Adrenal gland (tissue), 12 donors: Measurements from ENCODE around the gene SLC35G2. TPM values are rescaled to one million over a fixed set of nuclear protein-coding genes. Genes with fewer than 3 reads are reported as not detected.

ENCODE experiments used
- DNase-seq, 7 donors: peaks; one replicate each; pipeline ENCODE4 v3.0.0-alpha.2; 2019 to 2020
- H3K27ac ChIP-seq, 5 donors: fragments of 200-600 bp; sonication (generic) in 4 of 5; 1 replicate in 3 of 5; 2 replicates in 2 of 5; pipeline versions ENCODE4 v1.5.1 to v1.8.0; 2016 to 2020; ENCODE audit warnings: mild to moderate bottlenecking in 1 of 5
- H3K27me3 ChIP-seq: fragments of 200-600 bp; 2 replicates; pipeline ENCODE4 v1.8.0; 2021
- H3K36me3 ChIP-seq, 2 donors: fragments of 200-600 bp; replicated peaks in 1 of 2; 1 replicate in 1 of 2; 2 replicates in 1 of 2; pipeline versions ENCODE4 v1.5.1 to v1.8.0; 2018 to 2022
- H3K4me1 ChIP-seq, 2 donors: fragments of 200-600 bp; replicated peaks in 1 of 2; 1 replicate in 1 of 2; 2 replicates in 1 of 2; pipeline versions ENCODE4 v1.5.1 to v1.8.0; 2018 to 2021
- H3K4me3 ChIP-seq, 4 donors: fragments of 200-600 bp; sonication (generic) in 3 of 4; one replicate each; pipeline ENCODE4 v1.5.1; 2016 to 2018
- H3K9me3 ChIP-seq, 3 donors: fragments of 200-600 bp; sonication (generic) in 1 of 3; replicated peaks in 1 of 3; 1 replicate in 2 of 3; 2 replicates in 1 of 3; pipeline versions ENCODE4 v1.5.1 to v1.8.0; 2016 to 2021
- POLR2A ChIP-seq, 2 donors: fragments of 450-650 bp; IDR thresholded peaks; one replicate each; pipeline ENCODE4 v1.6.1; 2017; ENCODE audit warnings: antibody characterized with exemption in 2 of 2, mild to moderate bottlenecking in 2 of 2, moderate library complexity in 1 of 2
- WGBS, 4 donors: extraction: QIAGEN DNeasy Blood & Tissue Kit in 2 of 4; methylation state at CpG; one replicate each; pipeline versions ENCODE4 v1.1.5 to v1.1.7; 2013 to 2017; 5-methylcytosine and 5-hydroxymethylcytosine counted together
- intact Hi-C, 2 donors: fragments of 100-400 bp; cut with DNase I; formaldehyde crosslinking; loops; one replicate each; pipeline versions ENCODE4 v1.14.1 to v1.15.0; 2022 to 2023
- polyA plus RNA-seq, 3 donors: library from polyadenylated mRNA; stranded (reverse); fragments of 200-250 nt in 2 of 3; fragments of 350-450 nt in 1 of 3; fragmentation: Illumina TruSeq in 1 of 3; extraction: RNeasy Lipid Tissue Mini Kit (QIAGEN cat#74804) in 1 of 3; gene quantifications; one replicate each; pipeline ENCODE4 v1.2.3, GENCODE V29; 2013 to 2014
- total RNA-seq, 9 donors: library from RNA; depleted of rRNA in 4 of 9; stranded (reverse); fragments of >200 nt in 4 of 9; fragments of 120-200 nt in 1 of 9; fragmentation: NEBNext Ultra II Directional in 1 of 9; extraction: Animal tissue kit (Norgen Biotek cat#: 25700) in 1 of 9; gene quantifications; one replicate each; pipeline versions ENCODE4 v1.1.0 to v1.2.4, GENCODE V29; 2013 to 2023
- TF ChIP-seq, protein P1 (sequence below), 6 experiments: fragments of 450-650 bp in 4 of 6; fragments of 200-600 bp in 2 of 6; sonication (generic) in 1 of 6; IDR thresholded peaks; 1 replicate in 5 of 6; 2 replicates in 1 of 6; pipeline versions ENCODE4 v1.5.1 to v1.8.0; 2016 to 2021; ENCODE audit warnings: antibody characterized with exemption in 6 of 6, mild to moderate bottlenecking in 2 of 6, moderate library complexity in 1 of 6
- donor health status: healthy with polysubstance abuse.
- donor health status: Bipolar disorder and iron deficiency.
- donor health status: DM: yes; HTN: yes; CAD: no.
- donor health status: DM: no; HTN: no; CAD: no.
- donor health status: DM: no; HTN: no; CAD: no.
- donor health status: DM: yes; HTN: yes; CAD: no.

SLC35G2 gene
- total and polyA plus RNA-seq, 12 donors, result 6.4 to 38.0 (median 17.0) TPM

DNA sequence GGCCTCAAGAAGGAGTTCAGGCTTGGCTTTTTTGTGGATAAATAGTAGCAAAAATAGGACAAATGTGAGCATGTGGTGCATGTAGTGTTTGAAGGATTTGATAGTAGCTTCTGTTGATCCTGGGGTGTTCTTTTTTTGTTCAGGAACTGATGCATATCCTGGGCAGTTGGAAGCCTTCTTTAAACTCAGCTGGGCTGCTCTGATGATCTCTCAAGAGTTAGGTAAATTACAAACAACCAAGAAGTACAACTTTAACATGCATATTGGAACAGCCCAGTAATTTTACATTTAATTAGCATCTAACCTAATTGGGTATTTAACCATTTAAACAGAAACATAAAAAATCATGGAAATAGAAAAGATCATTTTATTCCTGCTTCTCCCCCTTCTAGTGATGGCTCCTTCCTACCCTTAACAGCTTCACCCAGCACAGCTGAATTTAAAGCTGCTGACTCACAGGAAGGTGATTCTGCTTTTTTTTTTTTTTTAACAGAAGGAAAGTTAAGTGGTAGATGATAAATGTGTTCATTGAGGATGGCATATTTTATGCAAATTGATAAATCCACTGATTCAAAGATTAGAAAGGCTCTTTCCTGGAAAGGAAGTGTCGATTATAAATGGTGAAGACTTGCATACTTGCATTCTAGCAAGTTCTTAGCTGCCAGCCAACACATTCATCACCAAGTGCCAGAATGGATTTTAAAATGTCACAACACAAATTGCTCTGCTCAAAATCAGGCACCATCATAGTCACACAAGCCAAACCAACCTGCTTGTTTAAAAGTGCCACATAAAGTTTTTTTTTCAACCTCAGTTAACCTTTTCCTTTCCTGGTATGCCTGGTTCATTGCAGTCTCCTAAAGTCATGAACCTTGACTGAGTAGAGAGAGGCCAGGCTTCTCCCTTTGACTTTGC, 20.0 kb downstream of the SLC35G2 start:
- WGBS, 4 donors, result 14 to 39% (median 31%) methylated on average over 1 of the region's 1 CpG
- H3K4me3 ChIP-seq, result no peak overlapping the region
- TF ChIP-seq, protein P1, sequence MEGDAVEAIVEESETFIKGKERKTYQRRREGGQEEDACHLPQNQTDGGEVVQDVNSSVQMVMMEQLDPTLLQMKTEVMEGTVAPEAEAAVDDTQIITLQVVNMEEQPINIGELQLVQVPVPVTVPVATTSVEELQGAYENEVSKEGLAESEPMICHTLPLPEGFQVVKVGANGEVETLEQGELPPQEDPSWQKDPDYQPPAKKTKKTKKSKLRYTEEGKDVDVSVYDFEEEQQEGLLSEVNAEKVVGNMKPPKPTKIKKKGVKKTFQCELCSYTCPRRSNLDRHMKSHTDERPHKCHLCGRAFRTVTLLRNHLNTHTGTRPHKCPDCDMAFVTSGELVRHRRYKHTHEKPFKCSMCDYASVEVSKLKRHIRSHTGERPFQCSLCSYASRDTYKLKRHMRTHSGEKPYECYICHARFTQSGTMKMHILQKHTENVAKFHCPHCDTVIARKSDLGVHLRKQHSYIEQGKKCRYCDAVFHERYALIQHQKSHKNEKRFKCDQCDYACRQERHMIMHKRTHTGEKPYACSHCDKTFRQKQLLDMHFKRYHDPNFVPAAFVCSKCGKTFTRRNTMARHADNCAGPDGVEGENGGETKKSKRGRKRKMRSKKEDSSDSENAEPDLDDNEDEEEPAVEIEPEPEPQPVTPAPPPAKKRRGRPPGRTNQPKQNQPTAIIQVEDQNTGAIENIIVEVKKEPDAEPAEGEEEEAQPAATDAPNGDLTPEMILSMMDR (IDR thresholded peaks at IDR 0.05), result no peak
- TF ChIP-seq POLR2A (IDR thresholded peaks at IDR 0.05), result no peak
- peak in 2 of 7 donors; percentile 21 to 23 for DNase-seq
- no peaks in the 10 kb centered on the region for H3K27me3 ChIP-seq
- H3K9me3 ChIP-seq, result no peaks in the 10 kb centered on the region
- no peaks in the 10 kb centered on the region for H3K36me3 ChIP-seq
- intact Hi-C loops, result no loop called here
- peak overlapping the region in 3 of 5 donors; percentile 23 to 41 (median 38) for H3K27ac ChIP-seq
- H3K4me1 ChIP-seq, result peaks cover 35 to 51% of the 10 kb centered on the region in 2 donors

DNA sequence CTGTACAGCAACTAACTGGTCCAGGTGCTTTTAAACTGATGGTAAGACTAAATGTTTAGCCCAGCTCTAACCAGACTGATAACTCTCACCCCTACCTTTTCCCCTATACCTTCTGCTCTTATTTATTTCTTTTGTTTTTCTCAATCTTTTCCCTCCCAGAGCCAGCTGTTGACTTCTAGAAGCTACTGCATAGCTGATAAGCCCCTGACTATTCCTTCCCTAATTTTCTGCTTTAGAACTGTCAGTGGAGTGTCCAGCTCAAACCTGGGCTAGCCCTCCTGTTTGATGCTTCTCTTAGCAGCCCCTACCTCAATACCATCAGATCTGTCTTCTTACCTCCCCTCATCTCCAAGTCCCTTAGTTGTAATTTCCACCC, 20.6 kb downstream of the SLC35G2 start:
- peak overlapping the region in 3 of 5 donors; percentile 23 to 41 (median 38) for H3K27ac ChIP-seq
- H3K4me1 ChIP-seq, result peaks cover 35 to 45% of the 10 kb centered on the region in 2 donors
- H3K4me3 ChIP-seq, result no peak overlapping the region
- no peaks in the 10 kb centered on the region for H3K27me3 ChIP-seq
- H3K36me3 ChIP-seq, result no peaks in the 10 kb centered on the region
- TF ChIP-seq, protein P1 (IDR thresholded peaks at IDR 0.05), result no peak
- TF ChIP-seq POLR2A (IDR thresholded peaks at IDR 0.05), result no peak
- intact Hi-C loops, result no loop called here
- no peak for DNase-seq
- H3K9me3 ChIP-seq, result no peaks in the 10 kb centered on the region

DNA sequence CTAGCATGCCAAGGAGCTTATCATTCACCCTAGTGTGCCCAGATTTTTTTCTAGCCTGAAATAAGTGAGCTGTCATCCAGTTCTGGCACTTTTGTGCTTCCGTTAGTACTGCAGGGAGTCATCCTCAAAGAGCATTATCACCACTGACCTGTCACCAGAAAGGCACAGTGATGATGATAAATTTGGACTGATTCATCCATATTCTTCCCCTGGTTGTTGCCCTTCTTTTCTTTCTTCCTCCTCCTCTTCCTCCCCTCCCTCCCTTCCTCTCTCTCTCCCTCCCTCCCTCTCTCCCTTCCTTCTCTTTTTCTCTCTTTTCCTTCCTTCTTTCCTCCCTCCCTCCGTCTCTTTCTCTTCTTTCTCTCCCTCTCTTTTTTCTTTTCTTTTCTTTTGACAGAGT, 21.3 kb downstream of the SLC35G2 start:
- H3K9me3 ChIP-seq, result no peaks in the 10 kb centered on the region
- H3K27ac ChIP-seq, result peak overlapping the region in 2 of 5 donors; percentile 23 to 41
- DNase-seq, result peak in 3 of 7 donors; percentile 30 to 36 (median 30)
- TF ChIP-seq, protein P1 (IDR thresholded peaks at IDR 0.05), result no peak
- TF ChIP-seq POLR2A (IDR thresholded peaks at IDR 0.05), result no peak
- no peak overlapping the region for H3K4me3 ChIP-seq
- 40 to 50% (median 47%) methylated on average over 2 of the region's 2 CpGs for WGBS, 4 donors
- intact Hi-C loops, result no loop called here
- no peaks in the 10 kb centered on the region for H3K36me3 ChIP-seq
- peaks cover 31 to 38% of the 10 kb centered on the region in 2 donors for H3K4me1 ChIP-seq
- H3K27me3 ChIP-seq, result no peaks in the 10 kb centered on the region

DNA sequence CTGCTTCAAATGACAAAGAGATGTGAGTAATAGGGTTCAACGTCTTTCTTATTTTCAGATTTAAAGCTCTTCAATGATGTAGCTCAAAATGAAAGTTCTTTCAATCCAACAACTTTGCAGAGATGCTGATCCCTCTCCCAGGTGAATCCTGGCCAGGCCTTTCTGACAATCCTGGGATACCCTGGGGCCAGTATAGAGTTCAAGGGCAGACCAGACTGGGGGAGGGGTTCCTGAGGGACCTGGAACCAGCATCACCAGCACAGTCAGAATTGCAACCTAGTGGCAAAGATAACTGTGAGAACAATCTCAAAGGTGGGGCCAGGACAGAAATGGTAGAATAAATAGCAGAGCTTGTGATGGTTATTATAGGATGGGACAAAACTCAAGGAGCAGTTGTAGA, 23.4 kb downstream of the SLC35G2 start:
- TF ChIP-seq, protein P1 (IDR thresholded peaks at IDR 0.05), result no peak
- TF ChIP-seq POLR2A (IDR thresholded peaks at IDR 0.05), result no peak
- no peaks in the 10 kb centered on the region for H3K9me3 ChIP-seq
- H3K27me3 ChIP-seq, result no peaks in the 10 kb centered on the region
- H3K4me3 ChIP-seq, result no peak overlapping the region
- DNase-seq, result no peak
- 70 to 87% (median 72%) methylated on average over 1 of the region's 1 CpG for WGBS, 4 donors
- H3K36me3 ChIP-seq, result no peaks in the 10 kb centered on the region
- intact Hi-C loops, result no loop called here
- no peak overlapping the region for H3K27ac ChIP-seq
- peaks cover 21 to 22% of the 10 kb centered on the region in 2 donors for H3K4me1 ChIP-seq
